ENCODE measurements around the gene HBM. TPM values are rescaled to one million over a fixed set of nuclear protein-coding genes. Genes with fewer than 3 reads are reported as not detected.

HBM gene
- total RNA-seq, 1 experiment from 2014 or later = not detected

GRCh38 chr16:189604-190186 is 23.9 kb downstream of the HBM start:
- CTCF ChIA-PET = no interaction called here
- no peaks in the 10 kb centered on the region for H3K9me3 ChIP-seq (ENCODE audit: insufficient read depth, low read depth)
- no peak overlapping the region for H3K4me3 ChIP-seq
- no peaks in the 10 kb centered on the region for H3K27me3 ChIP-seq (ENCODE audit: insufficient read depth, low read depth)
- TF ChIP-seq EZH2 (IDR thresholded peaks at IDR 0.05; ENCODE audit: low read depth) (no peak), CTCF (conservative IDR thresholded peaks at IDR 0.05) (no peak)
- H3K27ac ChIP-seq = no peak overlapping the region
- no peaks in the 10 kb centered on the region for H3K79me2 ChIP-seq (ENCODE audit: low read depth)
- intact Hi-C loops (cut with micrococcal nuclease; ENCODE audit: unreplicated experiment) = no loop called here
- BruUV-seq (replicated peaks) = no TSS peak
- H3K4me1 ChIP-seq (replicated peaks; ENCODE audit: insufficient read depth) = no peaks in the 10 kb centered on the region
- H3F3A ChIP-seq (ENCODE audit: insufficient read depth, low read depth) = 0 out of 2 replicates have a peak, but pooled peaks cover 6% of the 10 kb centered on the region
- no peak for DNase-seq
- H3K36me3 ChIP-seq (ENCODE audit: low read depth) = peaks cover 9% of the 10 kb centered on the region
- peaks cover under 1% of the 10 kb centered on the region; the same call in 1 of the 2 replicates for H4K20me1 ChIP-seq (ENCODE audit: insufficient read depth)
- H3K9me2 ChIP-seq (ENCODE audit: insufficient read depth) = no peaks in the 10 kb centered on the region
- no peak overlapping the region for H3K4me2 ChIP-seq
- POLR2A ChIA-PET (ENCODE audit: unreplicated experiment) = no interaction called here
- no peak overlapping the region for H2AFZ ChIP-seq

GRCh38 chr16:191831-192230 is 26.1 kb downstream of the HBM start:
- BruUV-seq (replicated peaks) = no TSS peak

GRCh38 chr16:192686-193085 is 26.9 kb downstream of the HBM start:
- no peak overlapping the region for H3K27ac ChIP-seq
- intact Hi-C loops (cut with micrococcal nuclease; ENCODE audit: unreplicated experiment) = no loop called here
- peaks cover 22% of the 10 kb centered on the region for H3K36me3 ChIP-seq (ENCODE audit: low read depth)
- CTCF ChIA-PET = interaction anchor here (0.7 kb wide), 1 partner anchor 13 kb away, joined by 16 read pairs; no protein-coding TSS in a partner anchor
- peaks cover 8% of the 10 kb centered on the region for H3F3A ChIP-seq (ENCODE audit: insufficient read depth, low read depth)
- no peaks in the 10 kb centered on the region for H3K9me3 ChIP-seq (ENCODE audit: insufficient read depth, low read depth)
- H3K9me2 ChIP-seq (ENCODE audit: insufficient read depth) = no peaks in the 10 kb centered on the region
- no peak for DNase-seq
- H4K20me1 ChIP-seq (ENCODE audit: insufficient read depth) = peaks cover 5% of the 10 kb centered on the region
- H2AFZ ChIP-seq = no peak overlapping the region
- H3K4me1 ChIP-seq (replicated peaks; ENCODE audit: insufficient read depth) = no peaks in the 10 kb centered on the region
- H3K79me2 ChIP-seq (ENCODE audit: low read depth) = no peaks in the 10 kb centered on the region
- TF ChIP-seq CTCF (conservative IDR thresholded peaks at IDR 0.05) = no peak
- no peak for TF ChIP-seq EZH2 (IDR thresholded peaks at IDR 0.05; ENCODE audit: low read depth)
- H3K27me3 ChIP-seq (ENCODE audit: insufficient read depth, low read depth) = no peaks in the 10 kb centered on the region
- BruUV-seq (replicated peaks) = no TSS peak
- H3K4me3 ChIP-seq = no peak overlapping the region
- no peak overlapping the region for H3K4me2 ChIP-seq
- POLR2A ChIA-PET (ENCODE audit: unreplicated experiment) = no interaction called here

More at GRCh38 chr16:191831-192230, 26.1 kb downstream of the HBM start:
- POLR2A ChIA-PET (ENCODE audit: unreplicated experiment) = no interaction called here
- H3F3A ChIP-seq (ENCODE audit: insufficient read depth, low read depth) = peaks cover 3% of the 10 kb centered on the region; the same call in 1 of the 2 replicates
- H3K9me2 ChIP-seq (ENCODE audit: insufficient read depth) = no peaks in the 10 kb centered on the region
- intact Hi-C loops (cut with micrococcal nuclease; ENCODE audit: unreplicated experiment) = no loop called here
- no peak overlapping the region for H3K27ac ChIP-seq
- CTCF ChIA-PET = no interaction called here
- no peak overlapping the region for H2AFZ ChIP-seq
- DNase-seq = no peak
- no peak overlapping the region for H3K4me2 ChIP-seq
- no peaks in the 10 kb centered on the region for H3K79me2 ChIP-seq (ENCODE audit: low read depth)
- H3K9me3 ChIP-seq (ENCODE audit: insufficient read depth, low read depth) = no peaks in the 10 kb centered on the region
- no peak for TF ChIP-seq CTCF (conservative IDR thresholded peaks at IDR 0.05)
- no peak for TF ChIP-seq EZH2 (IDR thresholded peaks at IDR 0.05; ENCODE audit: low read depth)
- no peaks in the 10 kb centered on the region for H3K4me1 ChIP-seq (replicated peaks; ENCODE audit: insufficient read depth)
- H4K20me1 ChIP-seq (ENCODE audit: insufficient read depth) = peaks cover 5% of the 10 kb centered on the region
- H3K27me3 ChIP-seq (ENCODE audit: insufficient read depth, low read depth) = no peaks in the 10 kb centered on the region
- H3K4me3 ChIP-seq = no peak overlapping the region
- peaks cover 17% of the 10 kb centered on the region for H3K36me3 ChIP-seq (ENCODE audit: low read depth)

All from PC-9 (cell line).